Mesendoderm (in vitro differentiated cells): ENCODE results near the gene IARS2.

Source experiments
- DNase-seq: peaks from one replicate; pipeline ENCODE4 v3.0.0; 2013
- H2AK5ac ChIP-seq: 2 replicates; pipeline ENCODE4 v1.6.1; 2013; ENCODE audit warnings: low read length, inconsistent platforms
- H2BK120ac ChIP-seq: 2 replicates; pipeline ENCODE4 v1.6.1; 2013; ENCODE audit warnings: low read depth, mild to moderate bottlenecking, low read length, moderate library complexity, mixed read lengths
- H2BK15ac ChIP-seq: replicated peaks from 2 replicates; pipeline ENCODE4 v1.6.1; 2013; ENCODE audit warnings: low read depth, mild to moderate bottlenecking, moderate library complexity
- H2BK5ac ChIP-seq: 2 replicates; pipeline ENCODE4 v1.6.1; 2013; ENCODE audit warnings: low read length, inconsistent platforms
- H3K18ac ChIP-seq: 2 replicates; pipeline ENCODE4 v1.6.1; 2013; ENCODE audit warnings: mild to moderate bottlenecking, low read length, mixed read lengths
- H3K23ac ChIP-seq: one replicate; pipeline ENCODE4 v1.6.1; 2013; ENCODE audit warnings: low read length
- H3K27ac ChIP-seq: 2 replicates; pipeline ENCODE4 v1.5.1; 2013; ENCODE audit warnings: low read depth, mild to moderate bottlenecking, inconsistent platforms, low read length, moderate library complexity
- H3K27me3 ChIP-seq: 2 replicates; pipeline ENCODE4 v1.6.1; 2013; ENCODE audit warnings: low read length, control low read depth, mild to moderate bottlenecking, inconsistent platforms; ENCODE audit not compliant: insufficient read depth, poor library complexity
- H3K36me3 ChIP-seq: 2 replicates; pipeline ENCODE4 v1.6.1; 2013; ENCODE audit warnings: low read length, inconsistent platforms; ENCODE audit not compliant: control insufficient read depth, insufficient read depth
- H3K4ac ChIP-seq: one replicate; pipeline ENCODE4 v1.6.1; 2013; ENCODE audit warnings: low read depth, mild to moderate bottlenecking, low read length, moderate library complexity
- H3K4me1 ChIP-seq: 2 replicates; pipeline ENCODE4 v1.6.1; 2013; ENCODE audit warnings: low read depth, low read length, inconsistent platforms; ENCODE audit not compliant: control insufficient read depth
- H3K4me2 ChIP-seq: 2 replicates; pipeline ENCODE4 v1.6.1; 2013; ENCODE audit warnings: low read length
- H3K4me3 ChIP-seq: 2 replicates; pipeline ENCODE4 v1.5.1; 2013; ENCODE audit warnings: mild to moderate bottlenecking, low read length
- H3K56ac ChIP-seq: one replicate; pipeline ENCODE4 v1.6.1; 2013; ENCODE audit warnings: low read length
- H3K79me1 ChIP-seq: 2 replicates; pipeline ENCODE4 v1.6.1; 2013; ENCODE audit warnings: low read length, inconsistent platforms
- H3K79me2 ChIP-seq: 2 replicates; pipeline ENCODE4 v1.6.1; 2013; ENCODE audit warnings: mild to moderate bottlenecking, low read length; ENCODE audit not compliant: control insufficient read depth, insufficient read depth
- H3K9ac ChIP-seq: 2 replicates; pipeline ENCODE4 v1.6.1; 2013; ENCODE audit warnings: low read length, inconsistent platforms
- H4K5ac ChIP-seq: one replicate; pipeline ENCODE4 v1.6.1; 2013; ENCODE audit warnings: low read length
- H4K8ac ChIP-seq: one replicate; pipeline ENCODE4 v1.6.1; 2013; ENCODE audit warnings: low read depth, mild to moderate bottlenecking, control low read depth, low read length, moderate library complexity
- WGBS: extraction: QIAGEN DNeasy Blood & Tissue Kit; methylation state at CpG from one replicate; pipeline ENCODE4 v1.1.7; 2013; ENCODE audit warnings: low lambda C conversion rate, missing lambda C conversion rate; ENCODE audit not compliant: insufficient coverage; ENCODE audit errors: extremely low coverage; 5-methylcytosine and 5-hydroxymethylcytosine counted together

The IARS2 gene

GRCh38 chr1:220182656-220183055 is 88.7 kb downstream of the IARS2 start:
- no peaks in the 10 kb centered on the region for H3K27me3 ChIP-seq
- no peak overlapping the region for H3K23ac ChIP-seq
- no peak overlapping the region for H2BK120ac ChIP-seq
- H3K4me1 ChIP-seq, result no peaks in the 10 kb centered on the region
- no peak overlapping the region for H3K18ac ChIP-seq
- H2BK5ac ChIP-seq, result no peak overlapping the region
- no peaks in the 10 kb centered on the region for H3K79me2 ChIP-seq
- no peak overlapping the region for H3K9ac ChIP-seq
- no peak overlapping the region for H3K56ac ChIP-seq
- H3K4me2 ChIP-seq, result no peak overlapping the region
- no peak overlapping the region for H3K4ac ChIP-seq
- no peak overlapping the region for H3K27ac ChIP-seq
- H3K79me1 ChIP-seq, result no peaks in the 10 kb centered on the region
- WGBS, result 100% methylated on average over 1 of the region's 2 CpGs
- H2BK15ac ChIP-seq, result no peak overlapping the region
- H3K36me3 ChIP-seq, result no peaks in the 10 kb centered on the region
- H2AK5ac ChIP-seq, result no peak overlapping the region
- no peak overlapping the region for H4K5ac ChIP-seq
- no peak for DNase-seq
- H4K8ac ChIP-seq, result no peak overlapping the region
- H3K4me3 ChIP-seq, result no peak overlapping the region

- DNase-seq, result no peak
- Histone ChIP-seq H3K4ac (no peak overlapping the region), H3K27ac (no peak overlapping the region), H4K5ac (no peak overlapping the region), H2AK5ac (no peak overlapping the region), H3K56ac (no peak overlapping the region), H3K18ac (no peak overlapping the region), H3K4me2 (no peak overlapping the region), H3K27me3 (no peaks in the 10 kb centered on the region), H4K8ac (no peak overlapping the region), H2BK5ac (no peak overlapping the region), H3K23ac (no peak overlapping the region), H3K36me3 (no peaks in the 10 kb centered on the region), H2BK120ac (no peak overlapping the region), H2BK15ac (no peak overlapping the region), H3K79me1 (no peaks in the 10 kb centered on the region), H3K9ac (no peak overlapping the region), H3K79me2 (no peaks in the 10 kb centered on the region), H3K4me3 (no peak overlapping the region), H3K4me1 (no peaks in the 10 kb centered on the region)
- WGBS, result no CpG with 5 or more reads among the region's 1 CpG
Measured at GRCh38 chr1:220184506-220184905, 90.6 kb downstream of the IARS2 start.

- no peaks in the 10 kb centered on the region for H3K79me1 ChIP-seq
- H2AK5ac ChIP-seq, result no peak overlapping the region
- no peak for DNase-seq
- no peak overlapping the region for H3K4me3 ChIP-seq
- no peaks in the 10 kb centered on the region for H3K79me2 ChIP-seq
- no peaks in the 10 kb centered on the region for H3K27me3 ChIP-seq
- no peaks in the 10 kb centered on the region for H3K36me3 ChIP-seq
- no peak overlapping the region for H3K9ac ChIP-seq
- no peak overlapping the region for H2BK15ac ChIP-seq
- H3K23ac ChIP-seq, result no peak overlapping the region
- H3K27ac ChIP-seq, result no peak overlapping the region
- H4K5ac ChIP-seq, result no peak overlapping the region
- H3K4ac ChIP-seq, result no peak overlapping the region
- no peaks in the 10 kb centered on the region for H3K4me1 ChIP-seq
- WGBS, result no CpG with 5 or more reads among the region's 2 CpGs
- H4K8ac ChIP-seq, result no peak overlapping the region
- no peak overlapping the region for H3K56ac ChIP-seq
- no peak overlapping the region for H3K4me2 ChIP-seq
- H2BK120ac ChIP-seq, result no peak overlapping the region
- no peak overlapping the region for H3K18ac ChIP-seq
- no peak overlapping the region for H2BK5ac ChIP-seq
Measured at GRCh38 chr1:220186752-220187151, 92.8 kb downstream of the IARS2 start.

- Histone ChIP-seq H2BK15ac (no peak overlapping the region), H3K4ac (no peak overlapping the region), H4K5ac (no peak overlapping the region), H3K56ac (no peak overlapping the region), H3K79me2 (no peaks in the 10 kb centered on the region), H2AK5ac (no peak overlapping the region), H3K4me2 (no peak overlapping the region), H3K4me3 (no peak overlapping the region), H3K36me3 (peaks cover 1% of the 10 kb centered on the region), H3K79me1 (no peaks in the 10 kb centered on the region), H2BK5ac (no peak overlapping the region), H3K9ac (no peak overlapping the region), H3K18ac (no peak overlapping the region), H2BK120ac (no peak overlapping the region), H3K4me1 (no peaks in the 10 kb centered on the region), H3K27ac (no peak overlapping the region), H4K8ac (no peak overlapping the region), H3K27me3 (no peaks in the 10 kb centered on the region), H3K23ac (no peak overlapping the region)
- DNase-seq, result no peak
- no CpG with 5 or more reads among the region's 2 CpGs for WGBS
Measured at GRCh38 chr1:220188538-220188937, 94.6 kb downstream of the IARS2 start.

GRCh38 chr1:220189750-220190347 is 95.9 kb downstream of the IARS2 start:
- no peaks in the 10 kb centered on the region for H3K79me1 ChIP-seq
- no peaks in the 10 kb centered on the region for H3K4me1 ChIP-seq
- no peak overlapping the region for H3K4ac ChIP-seq
- no peak overlapping the region for H2AK5ac ChIP-seq
- no peaks in the 10 kb centered on the region for H3K27me3 ChIP-seq
- no peaks in the 10 kb centered on the region for H3K79me2 ChIP-seq
- H3K23ac ChIP-seq, result no peak overlapping the region
- H4K8ac ChIP-seq, result no peak overlapping the region
- DNase-seq, result no peak
- WGBS, result no CpG with 5 or more reads among the region's 1 CpG
- no peak overlapping the region for H3K18ac ChIP-seq
- no peak overlapping the region for H3K56ac ChIP-seq
- no peak overlapping the region for H3K4me3 ChIP-seq
- no peak overlapping the region for H3K9ac ChIP-seq
- H3K4me2 ChIP-seq, result no peak overlapping the region
- no peak overlapping the region for H4K5ac ChIP-seq
- H3K36me3 ChIP-seq, result peaks cover 1% of the 10 kb centered on the region
- no peak overlapping the region for H2BK15ac ChIP-seq
- no peak overlapping the region for H3K27ac ChIP-seq
- no peak overlapping the region for H2BK5ac ChIP-seq
- H2BK120ac ChIP-seq, result no peak overlapping the region

DNA sequence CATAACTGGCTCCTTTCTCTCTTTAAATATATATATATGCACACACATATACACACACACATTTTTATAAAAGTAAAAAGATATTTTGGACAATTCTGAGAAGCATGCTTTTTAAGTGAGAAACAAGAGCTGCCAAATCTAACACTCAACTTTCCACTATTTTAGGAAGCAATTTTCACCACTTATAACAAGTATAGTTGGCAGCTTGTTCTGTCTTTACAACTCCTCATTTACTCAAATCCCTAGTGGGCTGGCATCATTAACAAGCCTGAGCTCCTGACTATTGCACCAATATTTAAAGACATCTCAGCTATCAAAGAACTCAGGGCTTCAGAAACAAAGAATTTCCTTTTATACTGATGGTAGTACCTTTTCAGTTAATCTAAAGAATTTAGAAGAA is 101.8 kb downstream of the IARS2 start:
- no peak overlapping the region for H2BK15ac ChIP-seq
- H3K56ac ChIP-seq, result no peak overlapping the region
- no peaks in the 10 kb centered on the region for H3K79me2 ChIP-seq
- no peak overlapping the region for H2BK120ac ChIP-seq
- no peak overlapping the region for H4K8ac ChIP-seq
- no peaks in the 10 kb centered on the region for H3K27me3 ChIP-seq
- DNase-seq, result no peak
- no peak overlapping the region for H3K27ac ChIP-seq
- H2BK5ac ChIP-seq, result no peak overlapping the region
- no peak overlapping the region for H3K4ac ChIP-seq
- H2AK5ac ChIP-seq, result no peak overlapping the region
- H3K36me3 ChIP-seq, result peaks cover 1% of the 10 kb centered on the region
- no peaks in the 10 kb centered on the region for H3K4me1 ChIP-seq
- H3K4me3 ChIP-seq, result no peak overlapping the region
- no peak overlapping the region for H3K23ac ChIP-seq
- no peak overlapping the region for H3K18ac ChIP-seq
- H3K9ac ChIP-seq, result no peak overlapping the region
- no peak overlapping the region for H4K5ac ChIP-seq
- no peaks in the 10 kb centered on the region for H3K79me1 ChIP-seq
- no peak overlapping the region for H3K4me2 ChIP-seq
